Mesodermal cell (in vitro differentiated cells): ENCODE results near the gene CCM2.

Experiments used
- H3K27ac ChIP-seq: 2 replicates; pipeline ENCODE4 v1.7.0; 2013; ENCODE audit warnings: mild to moderate bottlenecking, low read depth, low read length, moderate library complexity; ENCODE audit not compliant: severe bottlenecking
- H3K36me3 ChIP-seq: 2 replicates; pipeline ENCODE4 v1.7.1; 2013; ENCODE audit warnings: mild to moderate bottlenecking, low read length, moderate library complexity; ENCODE audit not compliant: control insufficient read depth, insufficient read depth
- H3K4me1 ChIP-seq: one replicate; pipeline ENCODE4 v1.7.1; 2013; ENCODE audit warnings: mild to moderate bottlenecking, low read length; ENCODE audit not compliant: insufficient read depth, control insufficient read depth, poor library complexity, severe bottlenecking
- H3K4me3 ChIP-seq: 2 replicates; pipeline ENCODE4 v1.7.0; 2013; ENCODE audit warnings: low read length, control low read depth, mild to moderate bottlenecking; ENCODE audit not compliant: insufficient read depth, poor library complexity, severe bottlenecking; ENCODE audit errors: extremely low read depth
- H3K9me3 ChIP-seq: 2 replicates; pipeline ENCODE4 v1.7.1; 2013; ENCODE audit warnings: mild to moderate bottlenecking, low read length, moderate library complexity; ENCODE audit not compliant: control insufficient read depth
- WGBS, 2 experiments: methylation state at CpG; one replicate each; pipeline ENCODE4 v1.1.5; 2013; ENCODE audit warnings: missing lambda C conversion rate in 2 of 2; ENCODE audit not compliant: insufficient coverage in 2 of 2; 5-methylcytosine and 5-hydroxymethylcytosine counted together

CCM2 gene

DNA sequence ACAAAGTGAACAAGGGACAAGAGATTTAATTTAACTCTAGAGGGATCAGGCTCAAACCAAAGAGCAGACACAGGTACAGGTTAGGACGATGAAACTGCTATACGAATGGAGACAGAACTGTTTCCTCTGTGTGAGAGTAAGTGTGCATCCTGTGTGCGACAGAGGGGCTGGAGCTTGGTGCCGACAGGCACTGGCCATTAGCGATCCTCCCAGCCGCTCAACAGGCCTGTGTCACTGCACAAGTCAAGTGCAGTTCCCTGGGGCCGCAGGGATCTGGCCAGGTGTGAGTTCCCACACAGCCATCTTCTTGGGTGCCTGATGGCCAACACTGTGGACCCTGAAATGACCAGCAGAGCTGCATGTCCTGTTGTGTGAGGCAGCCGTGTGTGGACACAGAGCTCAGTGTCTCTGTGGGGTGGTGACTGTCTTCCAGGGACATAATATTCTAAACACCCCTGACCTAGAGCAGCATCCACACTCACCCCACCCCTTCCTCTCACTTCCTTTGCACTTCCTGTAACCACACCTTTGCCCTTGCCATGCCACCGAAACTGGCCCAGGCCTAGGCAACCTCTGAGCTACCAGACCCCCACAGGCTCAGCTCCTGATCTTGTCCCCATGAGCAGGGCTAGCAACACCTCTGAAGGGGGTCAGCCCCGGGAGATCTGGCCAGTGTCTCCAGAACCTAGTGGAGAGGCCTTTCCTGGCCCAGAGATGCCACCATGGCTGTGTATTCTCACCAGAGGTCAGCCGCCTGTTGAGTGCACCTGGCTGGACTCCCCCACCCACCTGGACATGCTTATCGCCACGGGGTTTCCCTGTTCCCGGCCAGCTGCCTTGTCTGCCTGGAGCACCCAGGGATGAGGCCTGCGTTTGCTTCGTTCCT is 123.2 kb downstream of the CCM2 start:
- H3K27ac ChIP-seq, result no peak overlapping the region
- H3K4me3 ChIP-seq, result no peak overlapping the region
- H3K9me3 ChIP-seq, result no peaks in the 10 kb centered on the region
- WGBS, 2 experiments, result 84 to 91% methylated on average over 14 to 15 of the region's 16 CpGs
- H3K36me3 ChIP-seq, result no peaks in the 10 kb centered on the region
- no peaks in the 10 kb centered on the region for H3K4me1 ChIP-seq

- Histone ChIP-seq H3K36me3 (no peaks in the 10 kb centered on the region), H3K4me3 (no peak overlapping the region), H3K9me3 (no peaks in the 10 kb centered on the region), H3K27ac (no peak overlapping the region), H3K4me1 (no peaks in the 10 kb centered on the region)
- 48 to 57% methylated on average over 6 to 12 of the region's 12 CpGs for WGBS, 2 experiments
Observed at GRCh38 chr7:45123913-45124710, 124.1 kb downstream of the CCM2 start.

GRCh38 chr7:45125193-45125904 is 125.3 kb downstream of the CCM2 start:
- Histone ChIP-seq H3K9me3 (no peaks in the 10 kb centered on the region), H3K4me1 (no peaks in the 10 kb centered on the region), H3K27ac (no peak overlapping the region), H3K36me3 (no peaks in the 10 kb centered on the region), H3K4me3 (no peak overlapping the region)
- WGBS, 2 experiments, result 85 to 95% methylated on average over 8 to 9 of the region's 11 CpGs
